Activated CD4-positive, CD25-positive, alpha-beta regulatory T cell treated with anti-CD3 and anti-CD28 coated beads, Interleukin-2, amount 50 U/mL, for 16 hours (primary cell): ENCODE measurements around the gene IL1R1.

ENCODE experiments used
- DNase-seq: peaks from one replicate; pipeline ENCODE4 v3.0.0-alpha.2; 2020; ENCODE audit warnings: low read depth, low spot score

The IL1R1 gene

GRCh38 chr2:102138331-102138730, 4.2 kb upstream of the IL1R1 start:
- DNase-seq, result no peak

- DNase-seq, result no peak
These were observed 2.7 kb upstream of the IL1R1 start for GRCh38 chr2:102139851-102140250.

DNA sequence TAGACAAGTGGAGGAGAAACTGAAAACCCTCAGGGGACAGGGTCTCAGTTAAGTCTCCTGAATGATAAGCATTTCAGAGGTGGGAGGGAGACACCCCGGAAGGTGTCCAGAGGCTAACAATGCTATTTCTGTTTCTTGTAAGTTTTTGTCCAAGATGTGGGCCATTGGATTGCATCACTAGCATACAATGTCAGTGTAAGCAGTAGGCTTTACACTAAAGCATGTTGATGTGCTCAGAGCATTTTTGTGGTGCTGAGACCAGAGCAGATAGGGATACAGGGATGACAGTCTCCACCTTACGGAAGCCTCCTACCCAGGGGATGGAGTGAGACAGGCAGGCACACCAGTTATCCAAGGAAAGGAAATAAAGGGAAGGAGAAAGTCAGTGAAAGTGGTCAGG, 2.2 kb upstream of the IL1R1 start:
- no peak for DNase-seq

DNA sequence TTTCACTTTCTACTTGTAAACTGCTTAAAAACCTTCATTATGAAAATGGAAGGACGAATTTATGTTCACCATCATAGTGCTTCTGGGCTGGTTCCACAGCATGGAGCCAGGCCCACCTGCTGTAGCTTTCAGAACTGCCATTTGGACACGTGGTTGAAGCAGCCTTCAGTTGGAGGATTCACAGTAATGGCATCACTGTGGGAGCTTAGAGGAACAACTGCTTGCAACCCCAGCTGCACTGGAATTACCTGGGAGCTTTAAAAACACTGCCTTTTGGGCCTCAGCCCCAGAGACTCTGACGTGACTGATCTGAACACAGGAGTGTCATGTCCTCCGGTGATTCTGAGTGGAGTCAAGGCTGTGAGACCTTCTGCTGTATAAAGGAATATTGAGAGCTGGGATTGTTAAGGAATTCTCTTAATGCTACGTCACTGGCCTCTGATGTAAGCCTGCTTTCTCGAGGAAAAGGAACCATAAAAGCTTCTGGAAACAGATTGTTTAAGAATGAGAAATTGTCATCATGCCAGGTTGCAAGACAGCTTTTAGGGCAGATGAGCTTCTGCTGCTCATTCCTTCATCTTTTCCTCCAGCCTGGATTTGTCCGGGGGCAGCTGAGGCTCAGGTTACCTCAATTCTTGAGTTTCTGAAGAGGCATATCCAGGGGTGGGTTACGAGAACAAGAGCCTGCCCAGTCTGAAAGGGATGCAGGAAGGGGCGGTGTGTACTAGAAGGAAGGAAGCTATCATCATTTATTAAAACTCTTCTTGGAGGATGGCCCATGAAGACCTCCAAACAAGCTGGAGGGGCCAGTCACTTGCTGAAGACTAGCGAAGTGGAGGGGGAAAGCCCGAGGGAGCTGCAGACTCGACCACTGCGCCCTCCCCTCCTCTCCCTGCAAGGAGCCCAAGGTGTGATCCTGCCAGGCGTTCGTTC, 1.3 kb upstream of the IL1R1 start:
- DNase-seq, result no peak

GRCh38 chr2:102142829-102143449, 393 bp downstream of the IL1R1 start:
- DNase-seq, result no peak

- DNase-seq, result no peak
These were observed 972 bp downstream of the IL1R1 start for GRCh38 chr2:102143450-102143985.

DNA sequence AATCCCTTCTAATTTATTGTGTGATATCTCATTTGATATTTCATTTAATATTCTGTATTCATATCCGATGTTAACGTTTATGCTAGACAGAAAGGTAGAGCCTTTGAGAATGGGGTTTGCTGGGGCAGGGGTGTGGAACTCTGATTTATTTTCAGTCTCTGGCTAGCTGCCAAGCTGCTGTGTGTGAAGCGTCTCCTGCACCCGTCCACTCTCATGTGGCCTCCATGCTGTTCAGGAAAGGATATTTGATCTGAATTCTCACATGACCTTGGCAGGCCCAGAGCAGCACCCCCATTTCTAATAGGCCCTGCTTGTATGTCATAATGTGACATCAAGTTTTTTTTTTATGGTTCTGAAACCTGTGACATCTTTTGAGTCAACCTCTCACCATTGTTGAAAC, 1.6 kb downstream of the IL1R1 start:
- no peak for DNase-seq

- DNase-seq, result no peak
These were observed 2.6 kb downstream of the IL1R1 start for GRCh38 chr2:102145107-102145506.

DNA sequence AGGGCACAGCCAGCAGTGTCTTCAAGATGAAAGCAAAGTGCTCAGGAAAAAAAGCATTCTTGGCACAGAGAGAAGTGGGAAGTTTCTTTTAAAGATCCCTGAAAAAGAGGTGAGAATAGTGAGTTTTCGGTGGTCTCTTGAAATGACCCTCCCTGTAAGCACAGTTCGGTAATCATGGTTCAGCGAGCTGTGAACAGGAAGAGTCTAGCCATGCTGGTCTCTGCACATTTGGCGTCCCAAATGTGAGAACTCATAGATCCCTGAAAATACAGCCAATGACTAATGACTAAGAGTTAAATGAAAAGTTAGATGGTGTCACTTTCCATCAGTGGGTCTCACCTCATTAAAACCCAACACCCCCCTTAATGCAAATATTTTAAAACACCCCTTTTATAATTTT, 3.4 kb downstream of the IL1R1 start:
- no peak for DNase-seq

- no peak for DNase-seq
These were observed 5.4 kb downstream of the IL1R1 start for GRCh38 chr2:102147935-102148334.

GRCh38 chr2:102149243-102149642, 6.7 kb downstream of the IL1R1 start:
- no peak for DNase-seq

DNA sequence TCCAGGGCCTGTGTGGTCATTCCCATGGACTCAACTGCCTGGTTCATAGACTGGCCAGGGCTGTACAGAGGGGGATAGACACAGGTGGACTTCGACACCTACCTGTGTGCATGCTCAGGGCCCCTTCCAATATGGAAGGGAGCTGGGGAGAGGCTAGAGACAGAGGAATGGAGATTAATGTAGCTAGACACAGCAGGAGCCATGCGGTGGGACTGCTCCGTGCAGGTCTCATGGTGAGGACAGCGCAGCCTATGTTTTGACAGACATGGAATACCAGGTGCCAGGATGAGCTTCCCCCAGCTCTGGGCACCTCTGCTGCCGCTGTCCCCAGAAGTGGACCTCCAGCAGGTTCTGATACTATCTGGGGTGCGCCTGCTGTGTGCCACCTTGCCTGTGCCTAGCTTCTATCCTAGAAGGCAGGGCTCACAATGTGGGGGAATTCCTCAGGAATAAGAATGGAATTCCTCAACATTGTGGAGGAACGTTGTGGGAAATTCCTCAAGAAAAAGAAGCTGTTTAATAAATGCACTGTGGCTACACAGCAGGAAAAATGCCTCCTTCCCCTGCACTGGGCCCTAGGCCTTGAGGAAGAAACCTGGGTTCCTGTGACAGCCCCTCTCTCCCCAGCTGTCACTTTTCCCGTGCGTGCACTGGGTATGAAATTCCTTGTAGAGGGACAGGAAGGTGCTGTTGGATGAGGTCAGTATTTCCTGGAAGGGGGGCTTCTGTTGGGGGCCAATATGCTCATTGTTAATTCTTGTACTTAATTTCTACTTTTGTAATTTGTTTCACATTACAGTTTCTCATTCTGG, 7.3 kb downstream of the IL1R1 start:
- no peak for DNase-seq

- no peak for DNase-seq
These were observed 11.8 kb downstream of the IL1R1 start for GRCh38 chr2:102154364-102154763.

DNA sequence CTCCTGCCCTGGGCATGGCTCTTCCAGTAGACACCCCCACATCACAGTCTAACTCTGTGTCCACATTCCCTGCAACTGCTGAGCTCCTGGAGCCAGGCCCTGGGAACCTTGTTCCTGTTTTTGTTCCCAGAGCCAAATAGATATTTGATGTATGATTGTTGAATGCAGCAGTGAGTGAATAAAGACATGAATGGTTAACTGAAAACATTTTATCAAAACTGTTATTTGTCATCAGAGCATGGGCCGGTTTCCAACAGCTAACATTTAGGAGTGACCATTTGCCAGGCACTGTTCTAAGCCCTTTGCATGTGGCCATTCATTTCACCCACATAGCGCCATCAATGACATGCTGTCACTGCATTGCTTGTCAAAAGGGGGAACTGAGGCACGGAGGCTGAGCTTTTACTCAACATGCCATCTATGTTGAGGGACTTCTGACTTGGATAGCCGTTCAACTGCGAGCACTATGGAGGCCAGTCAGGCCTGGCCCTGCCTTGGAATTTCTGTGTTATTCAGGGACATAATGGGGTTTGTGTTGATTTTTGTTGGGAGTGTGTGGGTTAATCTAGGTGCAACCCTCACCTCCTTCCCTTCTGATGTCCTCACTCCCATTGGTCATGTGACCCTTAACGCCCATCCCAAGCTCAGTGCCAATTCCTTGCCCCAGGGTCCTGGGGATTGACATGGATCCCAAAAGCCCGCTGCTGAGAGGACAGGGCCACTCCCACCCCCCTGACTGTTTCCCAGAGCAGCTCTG, 12.6 kb downstream of the IL1R1 start:
- DNase-seq, result no peak

GRCh38 chr2:102155703-102156515, 13.4 kb downstream of the IL1R1 start:
- DNase-seq, result no peak

GRCh38 chr2:102158011-102158755, 15.6 kb downstream of the IL1R1 start:
- DNase-seq, result no peak

- no peak for DNase-seq
These were observed 16.7 kb downstream of the IL1R1 start for GRCh38 chr2:102159295-102159694.

DNA sequence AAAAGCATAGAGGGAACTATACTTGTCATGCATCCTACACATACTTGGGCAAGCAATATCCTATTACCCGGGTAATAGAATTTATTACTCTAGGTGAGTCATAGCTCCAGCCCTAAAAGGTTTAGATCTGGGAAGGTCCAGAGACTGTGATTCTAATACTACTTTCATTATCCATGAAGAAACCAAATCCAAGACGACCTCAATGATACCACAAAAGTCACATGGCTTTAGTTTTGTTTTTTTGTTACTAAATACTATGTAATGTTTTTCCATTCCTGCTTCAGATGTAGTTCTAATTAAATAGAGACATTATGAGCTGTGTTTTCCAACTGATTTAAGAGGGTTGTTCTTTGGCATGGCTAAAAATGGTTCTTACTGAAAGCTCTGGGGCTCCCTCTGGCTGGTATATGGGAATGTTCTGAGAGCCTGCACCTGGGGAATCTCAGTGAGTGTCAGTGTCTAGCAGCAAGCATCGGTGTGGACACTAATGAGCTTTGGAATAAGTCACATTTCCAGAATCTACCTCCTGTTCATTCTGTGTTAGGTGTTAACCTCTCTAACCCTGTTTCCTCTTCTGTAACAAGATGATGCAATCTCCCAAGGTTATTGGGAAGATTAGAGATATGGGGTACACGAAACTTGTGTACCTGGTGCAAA, 23.8 kb downstream of the IL1R1 start:
- no peak for DNase-seq
